T-helper 17 cell (primary cell): ENCODE results near the gene F13B. TPM values are rescaled to one million over a fixed set of nuclear protein-coding genes. Genes with fewer than 3 reads are reported as not detected.

Experiments used
- total RNA-seq, 4 donors: library from RNA in 2 of 4; stranded (reverse) in 2 of 4; gene quantifications; one replicate each; pipeline ENCODE4 v1.2.3 and lab custom pipeline; 2022 to 2026

Gene F13B
- total RNA-seq, 2 donors from 2014 or later, result not detected

Other genes with a start within 250 kb of the F13B start
- gene CFHR1, start 247.5 kb downstream of the F13B start, total RNA-seq, result not detected
- gene CFHR4, start 179.2 kb downstream of the F13B start, total RNA-seq, result not detected
- gene CFHR2, start 123.5 kb downstream of the F13B start, total RNA-seq, result not detected
- gene CFHR5, start 89.7 kb downstream of the F13B start, total RNA-seq, result not detected
- under 1 TPM; 0.62 to 0.91 TPM for gene ASPM, start 79.4 kb upstream of the F13B start, total RNA-seq
- gene ZBTB41, start 134.0 kb upstream of the F13B start, total RNA-seq, result 1 to 10 TPM; 6.8 to 7.3 TPM
- under 1 TPM in 1 of 2 donors, not detected in 1; 0.55 TPM for gene CRB1, start 201.0 kb upstream of the F13B start, total RNA-seq